ENCODE measurements around the gene TENM4.

Gene TENM4

DNA sequence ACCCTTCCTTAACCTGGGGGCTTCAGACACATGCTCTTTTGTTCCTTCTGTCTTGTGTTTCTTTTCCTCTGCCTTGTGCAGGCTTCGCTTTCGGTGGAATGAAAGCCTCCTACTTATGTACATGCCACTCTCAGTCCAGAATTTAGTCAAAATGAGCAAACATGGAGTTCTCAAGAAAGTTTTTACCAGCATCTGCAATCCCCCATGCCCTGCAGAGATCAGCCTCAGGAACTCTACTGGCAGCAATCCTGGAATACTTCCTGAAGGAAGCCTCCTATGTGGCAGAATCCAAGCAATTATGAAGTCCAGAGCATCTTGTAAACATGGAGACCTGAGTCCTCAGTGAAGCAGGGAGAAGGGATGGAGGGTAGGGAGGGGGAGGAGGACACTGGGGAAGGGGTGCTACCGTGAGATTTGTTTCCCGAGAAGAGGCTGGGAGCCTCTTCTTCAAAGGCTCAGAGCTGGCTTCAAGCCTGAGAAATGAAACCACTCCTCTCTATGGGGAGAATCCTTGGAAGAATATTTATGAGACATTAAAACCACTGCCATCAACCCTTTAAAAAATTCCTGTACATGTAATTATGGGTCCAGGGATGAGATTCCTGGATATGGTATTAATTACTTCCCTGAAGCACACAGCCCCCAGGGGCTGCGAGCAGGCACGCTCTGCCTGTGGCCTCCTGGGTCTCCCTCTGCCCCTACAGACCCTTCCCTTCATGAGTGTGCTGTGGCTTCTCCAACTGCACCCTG lies 58.4 kb downstream of the TENM4 start:
- no peak for DNase-seq

GRCh38 chr11:79381036-79381435 lies 59.8 kb downstream of the TENM4 start:
- DNase-seq, result peak; percentile 35 to 72 (median 62)

GRCh38 chr11:79377406-79377805 lies 63.4 kb downstream of the TENM4 start:
- no peak for DNase-seq

DNA sequence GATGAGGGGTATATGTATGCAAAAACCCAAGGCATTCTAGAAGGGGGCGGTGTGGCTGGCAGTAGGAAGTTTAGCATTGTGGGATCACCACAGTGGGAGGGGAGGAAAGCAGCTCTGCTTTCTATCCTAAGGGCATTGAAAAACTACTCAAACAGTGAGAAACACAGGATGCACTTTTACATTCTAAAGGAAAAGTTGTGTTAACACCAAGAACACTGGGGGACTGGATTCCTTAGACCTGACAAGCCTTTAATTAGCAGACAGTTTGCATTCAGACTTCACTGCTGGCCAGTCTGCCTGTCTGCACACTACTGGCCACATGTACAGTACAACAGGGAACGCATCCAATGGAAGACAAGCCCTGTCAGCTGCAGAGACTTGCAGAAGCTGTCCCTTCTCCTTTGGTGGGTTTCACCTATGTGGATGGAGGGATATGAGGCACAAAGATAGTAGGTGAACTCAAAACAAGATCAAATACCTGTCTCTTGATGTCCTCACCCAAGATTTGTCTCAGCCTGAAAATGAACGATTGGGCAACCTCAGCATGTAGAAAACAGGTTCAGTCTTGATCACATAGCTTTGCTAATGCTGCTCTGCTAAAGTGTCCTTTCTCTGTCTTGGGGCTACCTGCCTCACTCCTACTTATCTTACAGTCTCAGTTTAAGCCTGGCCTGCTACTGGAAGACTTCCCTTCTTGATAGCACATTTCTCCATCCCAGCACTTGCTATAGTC lies 64.8 kb downstream of the TENM4 start:
- no peak for DNase-seq

GRCh38 chr11:79374727-79375126 lies 66.1 kb downstream of the TENM4 start:
- no peak for DNase-seq

DNA sequence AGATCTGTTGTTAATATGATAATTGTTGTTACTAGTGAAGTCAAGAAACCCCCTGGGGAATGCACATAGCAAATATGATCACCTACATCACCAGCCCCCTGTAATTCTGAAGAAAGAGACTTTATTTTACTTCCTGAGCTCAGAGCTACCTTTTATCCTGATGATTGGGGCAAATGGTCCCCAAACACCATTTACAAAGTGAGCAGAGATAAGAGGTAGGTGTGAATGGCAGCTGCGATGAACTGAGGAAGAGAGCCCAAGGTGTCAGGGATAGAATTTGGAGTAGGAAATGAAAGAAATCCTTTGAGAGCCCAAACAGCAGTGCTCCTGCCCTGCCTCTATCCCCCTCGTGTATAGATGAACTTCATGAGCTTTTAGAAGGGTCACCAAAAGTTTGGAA lies 69.1 kb downstream of the TENM4 start:
- no peak for DNase-seq

- peak in 1 of 3 experiments; percentile 4 for DNase-seq
These were observed 69.7 kb downstream of the TENM4 start for GRCh38 chr11:79371152-79371551.

DNA sequence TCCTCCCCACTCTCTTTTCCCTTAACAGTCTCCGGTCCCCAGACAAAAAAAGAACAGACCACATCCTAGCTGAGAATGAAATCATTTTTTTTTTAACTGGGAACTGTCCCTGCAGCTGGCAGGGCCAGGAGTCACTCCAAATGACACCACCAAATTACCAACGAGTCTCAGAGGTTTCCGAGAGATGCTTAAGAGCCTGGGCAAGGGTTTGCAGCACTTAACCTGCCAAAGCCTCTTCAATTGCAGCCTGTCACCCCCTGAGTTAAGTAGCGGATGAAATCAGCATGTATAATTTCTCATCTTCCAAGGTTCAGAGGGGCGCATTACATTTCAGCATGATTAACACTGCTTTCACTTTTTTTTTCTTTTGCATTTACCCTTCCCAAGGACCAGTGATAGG lies 71.8 kb downstream of the TENM4 start:
- DNase-seq, result peak; percentile 7 to 66 (median 60)

DNA sequence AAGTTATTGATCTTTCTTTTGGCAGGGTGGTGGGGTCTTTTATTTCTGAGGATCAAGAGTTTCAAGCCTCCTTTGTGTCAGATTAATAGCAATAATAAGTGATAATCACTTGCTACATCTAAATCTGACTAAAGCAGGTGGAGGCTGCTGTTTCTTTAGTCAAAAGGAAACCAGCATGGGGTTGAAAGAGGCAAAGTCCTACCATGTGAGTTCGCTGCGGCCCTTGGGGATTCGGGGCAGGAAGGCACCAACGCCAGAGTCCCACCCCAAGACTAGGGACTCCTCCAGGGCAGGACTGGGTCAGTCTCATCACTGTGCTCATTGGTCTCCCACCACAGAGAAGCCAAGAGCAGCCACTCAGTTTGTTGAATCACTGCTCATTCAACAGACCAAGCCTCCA lies 73.0 kb downstream of the TENM4 start:
- no peak for DNase-seq

DNA sequence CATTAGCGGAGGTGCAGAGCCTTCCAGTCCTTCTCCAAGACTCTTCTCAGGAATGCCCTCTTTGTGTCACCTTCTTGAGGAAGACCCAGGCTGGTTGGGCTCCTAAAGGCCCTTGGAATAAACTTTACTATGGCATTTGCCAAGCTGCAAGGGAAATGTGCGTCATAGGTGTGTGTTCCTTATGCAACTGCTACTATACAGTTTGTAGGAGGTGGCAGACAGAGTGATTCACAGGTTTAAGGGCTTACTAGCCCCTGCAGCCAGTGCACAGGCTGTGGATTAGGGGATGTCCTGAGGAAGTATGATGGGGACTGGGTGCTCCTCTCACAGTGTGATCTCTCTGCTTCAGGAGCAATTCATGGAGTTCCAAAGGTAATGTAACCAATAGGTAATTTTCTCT lies 74.6 kb downstream of the TENM4 start:
- DNase-seq, result no peak

DNA sequence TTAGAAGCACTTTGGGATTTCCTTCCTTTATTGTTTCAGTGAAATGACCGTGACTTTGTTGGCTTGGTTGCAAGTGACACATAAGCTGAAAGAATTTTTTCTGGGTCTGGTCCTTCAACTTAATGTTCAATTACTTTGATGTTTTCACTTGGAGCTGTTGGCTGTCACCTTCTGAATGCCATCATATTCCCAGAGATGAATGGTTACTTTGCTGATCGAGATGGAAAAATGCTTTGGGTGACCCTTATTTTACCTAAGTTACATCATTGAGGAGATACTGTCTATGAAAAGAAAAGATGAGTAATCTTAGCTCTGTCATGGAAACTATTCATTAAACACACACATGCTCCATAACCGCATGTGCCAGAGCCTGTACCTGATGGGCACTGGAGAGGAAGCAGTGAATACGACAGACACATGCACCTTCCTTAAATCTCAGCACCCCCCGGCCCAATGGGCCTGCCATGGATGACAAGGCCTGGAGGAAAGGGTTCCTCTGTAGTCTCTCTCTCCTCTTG lies 76.9 kb downstream of the TENM4 start:
- DNase-seq, result no peak

- no peak for DNase-seq
These were observed 77.6 kb downstream of the TENM4 start for GRCh38 chr11:79363256-79363655.

DNA sequence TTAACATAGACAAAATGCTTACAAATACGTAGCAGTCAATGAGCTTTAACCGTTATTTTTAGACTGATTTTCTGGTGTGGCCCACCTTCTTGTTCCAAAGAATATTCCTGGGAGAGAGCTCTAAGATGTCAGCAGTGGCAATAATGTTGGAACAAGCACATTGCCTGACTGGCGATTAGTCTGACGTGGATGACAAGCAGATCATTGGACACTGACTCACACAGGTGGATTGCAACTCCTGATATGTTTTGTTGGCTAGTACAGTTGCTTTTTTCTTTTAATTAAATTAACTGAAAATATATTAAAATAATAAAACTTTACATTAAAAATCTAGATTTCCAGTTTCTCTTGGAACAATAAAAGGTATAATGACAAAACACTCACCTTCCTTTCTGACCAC lies 78.0 kb downstream of the TENM4 start:
- no peak for DNase-seq

DNA sequence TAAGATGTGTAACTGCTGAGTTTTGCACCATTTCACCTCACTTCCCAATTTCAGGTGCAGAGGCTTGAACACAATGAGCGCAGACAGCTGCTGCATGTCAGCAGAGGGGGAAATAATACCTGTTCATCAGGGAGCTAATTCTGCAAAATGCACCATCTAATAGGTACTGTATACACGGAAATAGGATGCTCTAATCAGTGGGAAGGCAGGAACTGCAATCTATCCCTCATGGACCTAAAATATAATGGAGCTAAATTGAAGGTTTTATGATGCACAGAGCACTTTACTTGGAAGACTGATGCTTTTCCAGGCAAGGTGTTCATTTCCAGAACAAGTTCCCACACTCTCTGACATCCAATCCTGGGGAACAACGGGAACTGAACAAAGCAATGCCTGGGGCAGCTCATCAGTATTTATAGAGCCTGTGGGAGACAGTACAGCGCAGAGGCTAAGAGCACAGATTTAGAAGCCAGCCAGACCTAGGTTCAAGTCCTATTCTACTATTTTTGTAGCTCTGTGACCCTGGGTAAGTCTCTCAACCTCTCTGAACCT lies 78.5 kb downstream of the TENM4 start:
- DNase-seq, result peak in 1 of 3 experiments; percentile 50

- DNase-seq, result no peak
These were observed 82.6 kb downstream of the TENM4 start for GRCh38 chr11:79358258-79358657.

DNA sequence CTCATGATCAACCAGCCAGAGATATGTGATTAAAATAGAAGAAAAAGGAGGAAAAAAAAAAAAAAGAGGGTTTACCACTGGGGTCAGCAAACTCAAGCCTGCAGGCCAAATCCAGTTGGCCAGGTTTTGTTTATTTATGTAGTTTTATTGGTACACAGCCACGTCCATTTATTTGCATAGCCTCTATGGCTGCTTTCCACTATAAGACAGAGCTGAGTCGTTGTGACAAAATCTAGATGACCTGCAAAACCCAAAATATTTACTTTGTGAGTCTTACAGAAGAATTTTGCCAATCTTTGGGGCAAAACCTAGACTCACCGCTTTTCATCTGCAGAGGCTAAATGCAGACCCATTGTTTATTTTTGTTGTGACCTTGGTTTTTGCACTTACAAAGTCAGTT lies 87.1 kb downstream of the TENM4 start:
- no peak for DNase-seq

DNA sequence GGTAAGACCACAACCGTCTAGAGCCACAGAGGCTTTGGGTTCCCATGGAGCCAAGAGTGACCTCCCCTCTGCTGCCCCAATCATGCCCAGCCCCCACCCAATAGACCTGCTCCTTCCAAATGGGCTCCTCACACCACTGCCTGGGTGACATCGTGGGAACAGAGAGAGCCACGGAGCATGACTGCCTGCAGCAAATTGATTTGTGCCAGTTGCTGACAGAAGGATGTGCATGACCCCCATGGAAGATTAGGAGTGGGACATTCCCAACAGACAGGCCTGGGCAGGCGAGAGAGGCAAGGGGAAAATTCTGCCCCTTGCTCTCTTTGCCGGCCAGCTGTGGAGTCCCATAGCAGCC lies 88.5 kb downstream of the TENM4 start:
- no peak for DNase-seq

- DNase-seq, result no peak
These were observed 91.7 kb downstream of the TENM4 start for GRCh38 chr11:79348976-79349682.

- peak in 2 of 3 experiments; percentile 28 to 82 for DNase-seq
These were observed 94.8 kb downstream of the TENM4 start for GRCh38 chr11:79346021-79346420.

GRCh38 chr11:79344753-79345294 lies 96.0 kb downstream of the TENM4 start:
- DNase-seq, result peak; percentile 32 to 58 (median 57)

GRCh38 chr11:79342686-79343085 lies 98.1 kb downstream of the TENM4 start:
- DNase-seq, result peak in 2 of 3 experiments; percentile 49 to 67

DNA sequence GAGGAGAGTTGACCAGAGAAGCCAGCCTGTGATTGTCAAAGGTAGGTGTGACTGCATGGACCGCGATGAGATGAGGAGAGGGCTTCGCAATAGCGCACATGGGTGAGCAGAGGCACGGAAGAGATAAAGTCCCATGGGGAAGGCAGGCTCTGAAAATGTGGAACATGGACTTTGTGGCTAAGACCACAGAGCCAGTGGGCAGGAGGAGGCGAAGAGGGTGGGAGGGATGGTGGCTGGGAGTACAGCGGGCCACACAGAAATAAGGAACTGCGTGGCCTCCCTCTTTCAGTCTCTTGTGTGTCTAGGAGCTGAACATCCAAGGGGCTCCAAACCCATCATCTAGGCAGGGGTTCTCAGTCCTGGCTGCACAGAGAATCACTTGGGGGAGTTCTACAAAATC lies 98.6 kb downstream of the TENM4 start:
- DNase-seq, result no peak

- DNase-seq, result no peak
These were observed 100.3 kb downstream of the TENM4 start for GRCh38 chr11:79340535-79340934.

Measured in NCI-H1417 (cell line).